Loucy (cell line): Measurements from ENCODE around the gene LYZL2.
"Not testable (repeated sequence)": the region's sequence is repeated elsewhere in the genome, so short reads cannot be mapped to it uniquely, and the experiment has no call there.

ENCODE experiments used
- EZH2phosphoT487 ChIP-seq: fragments of 200-600 bp; IDR thresholded peaks from 2 replicates; pipeline ENCODE4 v1.6.1; 2018; ENCODE audit warnings: antibody characterized with exemption, mild to moderate bottlenecking, moderate library complexity, borderline replicate concordance
- TF ChIP-seq, protein P1 (sequence below): fragments of 200-600 bp; sonication (generic); conservative IDR thresholded peaks from 2 replicates; pipeline ENCODE4 v1.5.1; 2014; ENCODE audit warnings: mild to moderate bottlenecking, antibody characterized with exemption, low read length

- TF ChIP-seq, protein P1, sequence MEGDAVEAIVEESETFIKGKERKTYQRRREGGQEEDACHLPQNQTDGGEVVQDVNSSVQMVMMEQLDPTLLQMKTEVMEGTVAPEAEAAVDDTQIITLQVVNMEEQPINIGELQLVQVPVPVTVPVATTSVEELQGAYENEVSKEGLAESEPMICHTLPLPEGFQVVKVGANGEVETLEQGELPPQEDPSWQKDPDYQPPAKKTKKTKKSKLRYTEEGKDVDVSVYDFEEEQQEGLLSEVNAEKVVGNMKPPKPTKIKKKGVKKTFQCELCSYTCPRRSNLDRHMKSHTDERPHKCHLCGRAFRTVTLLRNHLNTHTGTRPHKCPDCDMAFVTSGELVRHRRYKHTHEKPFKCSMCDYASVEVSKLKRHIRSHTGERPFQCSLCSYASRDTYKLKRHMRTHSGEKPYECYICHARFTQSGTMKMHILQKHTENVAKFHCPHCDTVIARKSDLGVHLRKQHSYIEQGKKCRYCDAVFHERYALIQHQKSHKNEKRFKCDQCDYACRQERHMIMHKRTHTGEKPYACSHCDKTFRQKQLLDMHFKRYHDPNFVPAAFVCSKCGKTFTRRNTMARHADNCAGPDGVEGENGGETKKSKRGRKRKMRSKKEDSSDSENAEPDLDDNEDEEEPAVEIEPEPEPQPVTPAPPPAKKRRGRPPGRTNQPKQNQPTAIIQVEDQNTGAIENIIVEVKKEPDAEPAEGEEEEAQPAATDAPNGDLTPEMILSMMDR, result not testable (repeated sequence)
- not testable (repeated sequence) for TF ChIP-seq EZH2phosphoT487
Measured at GRCh38 chr10:30672338-30672737, 42.8 kb upstream of the LYZL2 start.
